Measurements from ENCODE around the gene RTN1.

DNA sequence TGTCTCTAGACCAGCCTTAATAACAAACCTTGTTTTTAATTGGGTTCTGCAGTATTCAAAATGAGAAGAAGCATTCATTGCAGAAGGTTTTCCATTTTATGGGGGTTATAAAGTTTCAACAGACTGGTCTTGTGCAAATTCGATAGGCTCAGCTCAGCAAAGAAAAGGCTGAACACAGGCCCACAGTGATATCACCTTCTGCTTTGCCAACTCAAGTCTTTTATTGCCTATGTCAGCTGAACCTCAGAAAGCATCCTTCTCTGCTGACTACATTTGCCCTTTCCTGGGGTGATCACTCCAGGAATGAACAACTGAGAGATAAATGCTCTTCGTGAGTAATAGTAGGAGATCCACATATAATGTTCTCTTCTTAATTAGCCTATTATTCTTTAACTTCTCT is 159.5 kb downstream of the RTN1 start:
- TF ChIP-seq, protein P1, sequence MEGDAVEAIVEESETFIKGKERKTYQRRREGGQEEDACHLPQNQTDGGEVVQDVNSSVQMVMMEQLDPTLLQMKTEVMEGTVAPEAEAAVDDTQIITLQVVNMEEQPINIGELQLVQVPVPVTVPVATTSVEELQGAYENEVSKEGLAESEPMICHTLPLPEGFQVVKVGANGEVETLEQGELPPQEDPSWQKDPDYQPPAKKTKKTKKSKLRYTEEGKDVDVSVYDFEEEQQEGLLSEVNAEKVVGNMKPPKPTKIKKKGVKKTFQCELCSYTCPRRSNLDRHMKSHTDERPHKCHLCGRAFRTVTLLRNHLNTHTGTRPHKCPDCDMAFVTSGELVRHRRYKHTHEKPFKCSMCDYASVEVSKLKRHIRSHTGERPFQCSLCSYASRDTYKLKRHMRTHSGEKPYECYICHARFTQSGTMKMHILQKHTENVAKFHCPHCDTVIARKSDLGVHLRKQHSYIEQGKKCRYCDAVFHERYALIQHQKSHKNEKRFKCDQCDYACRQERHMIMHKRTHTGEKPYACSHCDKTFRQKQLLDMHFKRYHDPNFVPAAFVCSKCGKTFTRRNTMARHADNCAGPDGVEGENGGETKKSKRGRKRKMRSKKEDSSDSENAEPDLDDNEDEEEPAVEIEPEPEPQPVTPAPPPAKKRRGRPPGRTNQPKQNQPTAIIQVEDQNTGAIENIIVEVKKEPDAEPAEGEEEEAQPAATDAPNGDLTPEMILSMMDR (IDR thresholded peaks at IDR 0.05; ENCODE audit: low read depth, low read length) = no peak
- no peak for TF ChIP-seq EZH2phosphoT487 (IDR thresholded peaks at IDR 0.05; ENCODE audit: low read depth)

Measured in OCI-LY3 (cell line).